Epithelial cell of prostate (primary cell): ENCODE results near the gene HOXA4.
A peak's percentile ranks its signal among the peaks of the same experiment; 100 is the strongest.

Experiments used
- DNase-seq: peaks from one replicate; pipeline ENCODE4 v3.0.0-alpha.2; 2011; ENCODE audit warnings: low read depth, low spot score
- H3K27ac ChIP-seq: fragments of 450-650 bp; 2 replicates; pipeline ENCODE4 v1.5.1; 2017; ENCODE audit warnings: mild to moderate bottlenecking

HOXA4 gene

DNA sequence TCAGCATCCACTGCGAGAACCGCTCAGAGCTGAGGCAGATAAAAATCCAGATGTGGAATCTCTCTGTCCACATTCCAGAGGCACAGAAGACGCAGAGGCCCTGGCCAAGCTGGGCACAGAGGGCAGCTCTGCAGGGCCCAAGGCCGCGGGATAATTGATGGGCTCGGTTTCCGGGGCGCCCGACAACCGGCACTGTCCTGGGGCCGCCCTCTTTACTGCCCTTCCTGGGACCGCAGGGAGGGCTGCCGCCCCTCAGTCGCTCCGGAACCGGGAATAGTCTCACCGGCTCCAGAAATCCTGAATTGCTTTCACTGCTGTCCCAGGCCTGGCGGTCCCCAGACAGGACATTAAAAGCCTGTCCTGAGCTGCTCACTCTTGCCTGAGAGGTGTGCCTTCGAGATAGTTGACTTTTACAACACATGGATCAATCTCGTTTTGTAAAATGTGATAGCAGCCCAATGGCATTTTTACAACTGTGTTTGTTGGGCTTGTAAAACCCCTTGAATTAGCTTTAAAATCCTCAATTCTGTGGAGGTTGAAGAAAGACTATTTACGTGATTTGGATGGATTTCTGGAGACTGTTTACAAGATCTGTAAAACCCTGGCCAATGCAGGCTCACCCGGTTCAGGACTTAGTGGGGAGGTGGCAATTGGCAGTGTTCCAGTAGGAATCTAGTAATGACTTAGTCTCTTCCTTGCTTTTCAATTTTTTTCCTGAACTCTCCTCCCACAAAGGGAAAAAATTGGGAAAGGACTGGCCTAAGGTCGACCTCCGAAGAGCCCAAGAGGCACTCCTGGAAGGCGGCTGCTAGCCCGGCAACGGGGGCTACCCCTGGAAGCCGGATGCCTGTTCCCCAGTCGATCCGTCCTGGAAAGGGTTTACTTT is 18.4 kb upstream of the HOXA4 start:
- DNase-seq: no peak
- peak overlapping the region; percentile 79 for H3K27ac ChIP-seq

DNA sequence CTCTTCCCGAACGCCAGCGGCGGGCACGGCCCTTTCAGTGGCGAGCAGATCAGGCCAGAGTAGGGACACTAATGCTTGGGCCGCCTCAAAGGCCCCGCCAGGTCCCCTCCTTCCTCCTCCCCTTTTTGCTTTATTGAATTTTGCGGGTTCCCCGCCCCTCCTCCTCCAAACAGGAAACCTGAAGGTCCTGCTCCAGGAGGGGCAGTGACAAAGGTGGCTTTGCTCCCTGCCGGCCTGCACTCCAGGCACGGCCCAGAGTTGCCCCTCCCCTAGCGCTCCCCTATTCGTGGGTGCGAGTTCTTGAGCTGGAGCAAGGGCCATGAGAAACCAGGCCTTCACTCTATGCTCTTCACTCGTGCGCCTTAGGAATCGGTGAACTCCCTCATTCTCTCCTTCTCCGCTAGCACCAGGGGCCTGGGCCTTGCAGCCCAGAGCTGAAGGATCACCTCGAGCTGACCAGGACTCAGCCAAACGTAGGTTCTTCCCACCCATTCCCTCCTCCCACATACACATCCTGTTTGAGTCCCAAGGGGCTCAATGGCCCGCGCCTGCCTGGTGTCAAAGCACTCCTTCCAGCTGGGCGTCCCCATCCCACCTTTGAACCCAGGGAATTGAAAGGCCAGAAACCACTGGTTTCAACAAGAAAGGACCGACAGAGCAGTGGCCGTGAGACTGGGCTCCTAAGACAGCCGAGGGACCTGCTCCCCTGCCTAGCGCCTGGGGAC is 17.6 kb upstream of the HOXA4 start:
- DNase-seq: no peak
- H3K27ac ChIP-seq: peak overlapping the region; percentile 79

- H3K27ac ChIP-seq: peak within 1 kb of the TSS; percentile 79
- DNase-seq: no peak
Measured at GRCh38 chr7:27147199-27148030, 16.9 kb upstream of the HOXA4 start, which contains the start of gene HOXA6. Gene HOXA6, minus strand, starts transcription at chr7:27147774. Its CDS starts 25 bp downstream, at chr7:27147749.

DNA sequence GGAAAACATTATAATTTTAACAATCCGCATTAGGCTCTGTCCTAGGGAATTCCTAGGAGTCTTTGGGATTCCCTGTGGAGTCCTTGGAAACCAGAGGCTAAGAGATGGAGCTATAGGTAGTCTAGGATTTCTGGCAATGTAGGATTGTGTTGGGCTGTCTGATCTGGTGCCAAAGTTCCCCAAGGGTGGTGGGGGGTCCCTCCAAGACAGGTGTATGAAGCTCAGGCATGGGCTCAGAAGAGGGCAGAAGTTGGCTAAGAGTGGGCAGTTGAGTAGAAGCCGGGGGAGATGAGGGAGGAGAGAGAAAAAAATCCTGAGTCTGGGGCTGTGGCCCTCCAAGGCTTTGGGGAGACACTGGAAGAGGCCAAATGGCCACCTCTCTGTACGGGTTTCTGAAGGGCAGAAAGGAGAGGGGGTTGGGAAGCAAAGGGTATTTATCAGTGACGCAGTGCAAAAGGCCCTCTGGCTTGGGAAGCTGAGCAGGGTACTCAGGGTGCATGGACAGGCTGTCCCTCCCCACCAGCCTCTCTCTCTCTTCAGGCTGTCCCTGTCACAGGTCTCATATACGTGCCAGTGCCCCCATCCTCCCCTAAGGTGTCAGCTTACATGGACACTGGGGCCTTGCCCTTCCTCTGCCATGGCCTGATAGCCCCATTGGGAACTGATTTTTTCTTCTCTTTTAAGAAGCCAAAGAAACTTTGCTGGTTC is 16.1 kb upstream of the HOXA4 start:
- DNase-seq: no peak

GRCh38 chr7:27145914-27146412 is 15.4 kb upstream of the HOXA4 start:
- H3K27ac ChIP-seq: no peak overlapping the region
- DNase-seq: no peak

More for the DNA sequence above, 16.1 kb upstream of the HOXA4 start:
- peak overlapping the region; percentile 79 for H3K27ac ChIP-seq

- peak overlapping the region; percentile 33 for H3K27ac ChIP-seq
- DNase-seq: no peak
Measured at GRCh38 chr7:27145165-27145913, 14.8 kb upstream of the HOXA4 start.

DNA sequence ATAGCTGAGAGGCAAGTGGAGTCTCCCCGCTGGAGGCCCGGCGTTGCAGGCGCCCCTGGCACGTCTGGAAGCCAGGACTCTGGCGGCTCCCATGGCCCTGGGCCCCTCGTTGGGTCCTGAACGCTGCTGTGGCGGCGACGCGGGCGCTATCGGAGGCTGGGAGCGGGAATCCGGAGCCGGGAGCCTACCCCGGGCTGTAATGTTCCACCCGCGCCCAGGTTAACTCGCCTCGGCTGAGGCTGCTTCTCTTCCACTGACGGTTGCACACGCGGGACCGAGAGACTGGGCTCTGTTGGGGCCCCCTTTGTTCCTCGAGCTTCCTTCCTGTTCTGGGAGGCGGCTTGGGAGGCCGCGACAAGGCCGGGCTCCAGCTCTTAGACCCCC is 14.2 kb upstream of the HOXA4 start:
- peak overlapping the region; percentile 33 for H3K27ac ChIP-seq
- no peak for DNase-seq

DNA sequence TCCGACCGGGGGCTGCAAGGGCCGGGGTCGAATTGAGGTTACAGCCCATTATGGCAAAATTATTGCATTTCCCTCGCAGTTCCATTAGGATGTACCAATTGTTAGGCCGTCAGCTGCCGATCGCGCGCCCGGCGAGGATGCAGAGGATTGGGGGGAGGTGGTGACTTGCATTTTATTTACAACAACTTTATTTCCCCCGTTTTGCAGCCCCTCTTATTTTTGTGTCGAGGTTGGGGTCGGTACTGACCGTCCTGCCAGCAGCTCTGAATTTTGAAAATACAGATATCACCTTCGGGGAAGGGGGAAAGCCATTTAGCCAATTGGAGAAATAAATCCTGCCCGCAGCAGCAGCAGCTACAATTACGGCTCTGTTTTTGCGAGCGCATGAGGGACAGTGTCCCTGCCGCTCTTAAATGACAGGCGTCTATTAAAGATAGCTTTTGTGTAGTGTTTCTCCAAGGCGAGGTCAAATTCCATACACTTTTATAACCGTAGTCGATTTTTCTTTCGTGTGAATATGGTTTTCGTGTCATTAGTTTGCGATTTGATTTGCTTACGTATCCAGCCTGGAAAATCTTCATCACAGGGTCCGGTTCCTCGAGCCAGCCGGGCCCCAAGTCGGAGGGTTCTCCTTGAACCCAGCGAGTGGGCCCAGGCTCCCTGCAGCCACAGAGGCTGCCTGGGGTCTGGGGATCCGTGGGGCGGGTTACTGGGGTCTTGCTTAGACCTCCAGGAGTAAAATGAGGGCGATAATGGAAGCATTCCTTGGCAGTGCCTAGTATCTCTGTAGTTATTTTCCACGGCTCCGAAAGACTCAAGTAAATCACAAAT is 13.6 kb upstream of the HOXA4 start:
- H3K27ac ChIP-seq: peak overlapping the region; percentile 33
- no peak for DNase-seq

DNA sequence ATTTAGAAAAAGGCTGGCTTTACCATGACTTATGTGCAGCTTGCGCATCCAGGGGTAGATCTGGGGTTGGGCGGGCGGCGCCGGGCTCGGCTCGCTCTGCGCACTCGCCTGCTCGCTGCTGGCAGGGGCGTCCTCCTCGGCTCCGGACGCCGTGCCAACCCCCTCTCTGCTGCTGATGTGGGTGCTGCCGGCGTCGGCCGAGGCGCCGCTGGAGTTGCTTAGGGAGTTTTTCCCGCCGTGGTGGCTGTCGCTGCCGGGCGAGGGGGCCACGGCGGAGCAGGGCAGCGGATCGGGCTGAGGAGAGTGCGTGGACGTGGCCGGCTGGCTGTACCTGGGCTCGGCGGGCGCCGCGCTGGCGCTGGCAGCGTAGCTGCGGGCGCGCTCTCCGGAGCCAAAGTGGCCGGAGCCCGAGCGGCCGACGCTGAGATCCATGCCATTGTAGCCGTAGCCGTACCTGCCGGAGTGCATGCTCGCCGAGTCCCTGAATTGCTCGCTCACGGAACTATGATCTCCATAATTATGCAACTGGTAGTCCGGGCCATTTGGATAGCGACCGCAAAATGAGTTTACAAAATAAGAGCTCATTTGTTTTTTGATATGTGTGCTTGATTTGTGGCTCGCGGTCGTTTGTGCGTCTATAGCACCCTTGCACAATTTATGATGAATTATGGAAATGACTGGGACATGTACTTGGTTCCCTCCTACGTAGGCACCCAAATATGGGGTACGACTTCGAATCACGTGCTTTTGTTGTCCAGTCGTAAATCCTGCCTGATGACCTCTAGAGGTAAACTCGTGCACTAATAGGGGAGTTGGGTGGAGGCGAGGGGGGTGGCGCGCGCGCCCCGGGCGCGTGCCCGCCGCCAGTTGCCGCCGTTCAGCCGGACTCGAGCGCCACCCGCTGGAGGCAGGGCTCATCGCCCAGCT is 12.7 kb upstream of the HOXA4 start, which contains the start of gene HOXA5:
Gene HOXA5 (minus strand): TSS at position 659 of the 927 bp plus-strand sequence. CDS start 74 bp downstream, at position 585.
- peak; percentile 88 for DNase-seq
- H3K27ac ChIP-seq: peak within 1 kb of the TSS; percentile 69

DNA sequence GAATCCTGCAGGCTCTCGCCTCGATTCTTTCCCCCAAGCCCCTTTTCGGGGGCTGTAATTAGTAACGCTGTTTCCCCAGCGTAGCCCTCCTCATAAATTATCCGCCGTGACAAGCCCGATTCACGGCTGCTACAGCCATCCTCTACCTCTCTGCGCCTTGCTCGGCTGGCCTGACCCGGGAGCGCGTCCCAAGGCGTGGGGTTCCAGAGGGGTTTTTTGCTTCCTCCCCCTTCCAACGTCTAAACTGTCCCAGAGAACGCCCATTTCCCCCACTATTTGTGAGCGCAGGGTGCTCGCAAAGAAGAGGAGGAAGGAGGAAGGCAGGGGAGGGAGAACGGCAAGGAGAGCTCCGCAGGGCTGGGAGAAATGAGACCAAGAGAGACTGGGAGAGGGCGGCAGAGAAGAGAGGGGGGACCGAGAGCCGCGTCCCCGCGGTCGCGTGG is 12.0 kb upstream of the HOXA4 start:
- peak overlapping the region; percentile 69 for H3K27ac ChIP-seq
- no peak for DNase-seq

DNA sequence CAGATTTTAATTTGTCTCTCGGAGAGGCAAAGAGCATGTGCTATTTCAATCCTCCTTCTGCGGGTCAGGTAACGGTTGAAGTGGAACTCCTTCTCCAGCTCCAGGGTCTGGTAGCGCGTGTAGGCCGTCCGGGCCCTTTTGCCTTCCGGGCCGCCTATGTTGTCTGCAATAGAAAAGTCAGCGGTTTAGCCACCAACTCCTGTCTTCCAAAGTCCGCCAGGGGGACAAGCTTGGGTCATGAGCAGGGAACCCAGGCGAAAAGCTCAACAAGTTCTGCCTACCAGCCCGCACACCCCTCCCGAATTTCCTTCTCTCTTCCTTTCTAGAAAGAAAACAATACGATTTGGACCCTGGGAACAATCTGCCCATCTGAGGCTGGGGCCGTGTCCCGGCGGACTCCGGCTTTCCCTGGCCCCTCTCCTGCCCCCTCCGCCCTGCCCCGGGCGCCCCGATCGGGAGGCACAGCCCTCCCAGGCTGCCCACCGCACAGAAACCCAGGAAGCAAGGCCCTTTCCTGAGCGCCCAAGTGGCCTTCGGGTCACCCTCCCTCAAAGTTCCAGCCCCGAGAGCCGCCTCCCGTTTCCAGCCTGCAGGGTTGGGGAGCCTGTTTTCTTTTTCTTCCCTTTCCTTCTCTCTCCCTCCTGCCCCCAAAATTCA is 11.5 kb upstream of the HOXA4 start:
- DNase-seq: no peak
- H3K27ac ChIP-seq: peak overlapping the region; percentile 69

DNA sequence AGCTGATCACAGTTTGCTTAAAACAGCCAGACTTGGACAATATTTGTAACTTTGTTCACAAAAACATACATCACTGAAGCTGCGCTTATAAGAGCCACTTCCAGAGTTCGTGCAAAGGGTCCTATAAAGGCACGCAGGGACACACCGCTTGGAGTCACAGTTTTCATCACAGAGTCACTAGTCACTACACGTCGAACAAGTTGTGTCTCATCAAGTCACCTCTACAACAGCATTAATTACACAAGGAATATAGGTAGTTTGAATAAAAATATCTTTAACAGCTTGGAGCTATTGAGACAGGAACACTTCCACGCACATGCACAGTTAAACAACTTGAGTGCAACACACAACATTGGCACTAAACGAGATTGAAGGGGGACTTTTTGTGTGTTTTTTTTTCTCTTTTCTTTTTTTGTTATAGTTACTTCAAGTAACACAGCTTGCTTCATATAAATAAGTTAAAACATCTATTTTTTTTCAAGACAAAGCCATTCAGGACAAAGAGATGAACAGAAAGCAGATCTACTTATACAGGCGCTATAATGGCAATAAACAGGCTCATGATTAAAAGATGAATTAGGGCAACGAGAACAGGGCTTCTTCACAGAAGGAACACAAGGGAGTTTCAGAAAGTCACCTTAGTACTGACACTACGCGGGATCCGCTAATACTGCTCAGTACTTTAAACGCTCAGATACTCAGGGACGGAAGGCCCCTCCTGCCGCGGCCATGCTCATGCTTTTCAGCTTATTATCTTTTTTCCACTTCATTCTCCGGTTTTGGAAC is 10.8 kb upstream of the HOXA4 start:
- H3K27ac ChIP-seq: peak overlapping the region; percentile 69
- DNase-seq: no peak

DNA sequence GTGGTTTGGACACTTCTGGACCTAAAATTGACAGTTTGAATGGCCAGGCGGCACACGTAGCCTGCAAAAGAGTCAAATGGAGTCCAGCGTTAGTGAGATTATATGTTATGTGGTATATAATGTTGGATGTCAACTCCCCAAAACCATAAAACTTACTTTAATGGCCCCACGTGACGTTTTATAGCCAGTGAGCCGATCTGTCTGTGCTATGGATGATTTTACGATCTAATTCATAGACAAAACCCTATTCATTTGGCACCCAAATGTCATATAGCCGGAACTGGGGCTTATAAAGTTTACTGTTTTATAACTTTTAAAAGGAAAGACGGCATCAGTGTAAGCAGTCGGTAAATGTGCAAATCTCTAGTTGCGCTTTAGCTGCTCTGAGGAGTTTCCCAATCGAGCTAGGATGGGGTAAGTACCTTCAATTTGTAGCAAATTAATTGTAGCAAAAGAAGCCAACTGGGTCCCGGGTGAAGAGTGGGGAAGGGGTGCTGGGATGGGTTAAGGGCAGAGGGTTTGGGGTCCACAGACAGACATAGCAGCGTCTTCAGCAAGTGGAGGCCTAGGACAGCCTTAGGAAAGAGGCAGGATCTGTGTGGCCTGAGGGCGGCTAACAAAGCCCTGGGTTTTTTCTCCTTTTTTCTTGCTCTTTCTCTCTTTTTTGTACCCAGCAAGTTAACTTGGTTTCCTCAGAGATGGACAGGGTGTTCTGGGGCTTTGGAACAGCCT is 9.7 kb upstream of the HOXA4 start:
- H3K27ac ChIP-seq: peak overlapping the region; percentile 59
- no peak for DNase-seq

DNA sequence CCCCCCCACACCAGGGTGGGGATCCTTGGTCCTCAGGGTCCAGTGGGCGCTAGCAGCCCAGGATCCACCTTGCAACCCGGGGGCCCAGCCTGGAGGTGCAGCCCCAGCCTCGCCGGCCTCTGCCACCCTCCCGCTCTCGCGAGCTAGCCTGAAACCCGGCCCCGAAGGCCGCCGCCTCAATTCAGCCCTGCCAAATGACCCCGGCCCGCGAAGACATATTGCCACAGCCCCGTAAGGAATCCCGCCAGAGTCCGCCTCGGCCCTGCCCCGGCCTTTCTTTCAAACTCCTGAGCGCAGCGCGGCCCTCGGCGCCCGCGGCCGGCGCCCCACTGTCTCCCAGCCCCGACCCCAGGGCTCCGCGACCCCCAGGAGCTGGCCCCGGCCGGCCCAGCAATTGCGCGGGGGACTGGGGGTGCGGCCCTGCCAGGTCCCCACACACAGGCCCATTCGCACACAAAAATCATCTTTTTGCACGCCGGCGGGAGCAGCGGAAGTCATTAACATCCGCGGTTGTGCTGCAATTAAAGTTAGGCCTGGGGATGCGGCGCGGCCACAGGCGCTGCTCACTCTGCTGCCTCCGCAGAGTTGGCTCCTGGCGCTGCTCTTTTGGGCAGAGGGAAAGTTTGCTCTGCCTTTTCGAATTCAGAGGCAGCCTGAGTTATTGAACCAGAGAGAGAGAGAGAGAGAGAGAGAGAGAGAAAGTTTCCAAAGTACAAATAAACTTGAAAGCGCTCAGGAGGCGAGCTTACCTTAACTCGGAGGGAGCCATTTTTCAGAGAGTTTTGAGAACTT is 9.0 kb upstream of the HOXA4 start:
- DNase-seq: no peak
- peak overlapping the region; percentile 59 for H3K27ac ChIP-seq
